Caco-2 (cell line): ENCODE results near the gene HSPG2. TPM values are rescaled to one million over a fixed set of nuclear protein-coding genes. Genes with fewer than 3 reads are reported as not detected.

ENCODE experiments used
- BruUV-seq: library from RNA; stranded (reverse); fragments of 400-500 nt; replicated peaks from 2 replicates; lab custom pipeline; 2021; lab: Mats Ljungman, UMichigan
- CTCF ChIA-PET: fragments of 300-600 bp; sonication (Branson Sonifier 250); formaldehyde crosslinking; loops from one replicate; lab custom pipeline; 2022; ENCODE audit warnings: antibody characterized with exemption; lab: Charles Lee
- POLR2A ChIA-PET: fragments of 300-600 bp; sonication (Branson Sonifier 250); formaldehyde crosslinking; loops from one replicate; lab custom pipeline; 2022; ENCODE audit warnings: antibody characterized with exemption; lab: Charles Lee
- DNase-seq, 2 experiments: peaks; one replicate each; pipeline versions ENCODE4 v3.0.0 to v3.0.0-alpha.2; 2020 to 2022
- H3K27me3 ChIP-seq: replicated peaks from 2 replicates; pipeline ENCODE4 v1.6.0; 2011; ENCODE audit warnings: low read length; ENCODE audit not compliant: control insufficient read depth, insufficient read depth
- H3K36me3 ChIP-seq: 2 replicates; pipeline ENCODE4 v1.5.1; 2011; ENCODE audit warnings: low read length; ENCODE audit not compliant: control insufficient read depth, insufficient read depth
- H3K4me1 ChIP-seq: fragments of 250-450 bp; sonication (Bioruptor Pico); 2 replicates; pipeline ENCODE4 v1.5.1; 2020; ENCODE audit warnings: mild to moderate bottlenecking
- H3K4me3 ChIP-seq: 2 replicates; pipeline ENCODE4 v1.5.1; 2011; ENCODE audit warnings: low read depth, mild to moderate bottlenecking, control low read depth, low read length
- H3K9me3 ChIP-seq: fragments of 250-450 bp; sonication (Bioruptor Pico); 2 replicates; pipeline ENCODE4 v1.5.1; 2020; ENCODE audit warnings: mild to moderate bottlenecking, moderate library complexity
- H3K27ac Mint-ChIP-seq: one replicate; pipeline ENCODE4 v1.8.0; 2022; ENCODE audit warnings: mixed read lengths; ENCODE audit not compliant: unreplicated experiment
- H3K27me3 Mint-ChIP-seq: one replicate; pipeline ENCODE4 v1.8.0; 2022; ENCODE audit warnings: mixed read lengths; ENCODE audit not compliant: insufficient read depth, unreplicated experiment
- H3K36me3 Mint-ChIP-seq: one replicate; pipeline ENCODE4 v1.8.0; 2022; ENCODE audit warnings: mild to moderate bottlenecking, mixed read lengths; ENCODE audit not compliant: insufficient read depth, unreplicated experiment
- H3K4me1 Mint-ChIP-seq: one replicate; pipeline ENCODE4 v1.8.0; 2022; ENCODE audit warnings: low read depth, mixed read lengths; ENCODE audit not compliant: unreplicated experiment
- H3K4me3 Mint-ChIP-seq: one replicate; pipeline ENCODE4 v1.8.0; 2022; ENCODE audit warnings: mild to moderate bottlenecking, moderate library complexity, mixed read lengths; ENCODE audit not compliant: unreplicated experiment
- H3K9me3 Mint-ChIP-seq: one replicate; pipeline ENCODE4 v1.8.0; 2022; ENCODE audit warnings: mixed read lengths; ENCODE audit not compliant: unreplicated experiment
- intact Hi-C: fragments of 100-400 bp; cut with micrococcal nuclease; formaldehyde crosslinking; loops from one replicate; pipeline ENCODE4 v1.10.0; 2022; ENCODE audit not compliant: unreplicated experiment
- total RNA-seq: library from RNA; stranded (reverse); gene quantifications from 2 replicates; pipeline ENCODE4 v1.2.3, GENCODE V29; 2022
- TF ChIP-seq, protein P1 (sequence below), 2 experiments: fragments of 200-600 bp in 1 of 2; IDR thresholded peaks; 1 replicate in 1 of 2; 2 replicates in 1 of 2; pipeline versions ENCODE4 v1.5.1 to v1.8.0; 2011 to 2022; ENCODE audit warnings: antibody characterized with exemption in 1 of 2, control low read depth in 1 of 2, inconsistent platforms in 1 of 2, low read depth in 1 of 2, low read length in 1 of 2, mild to moderate bottlenecking in 1 of 2, moderate library complexity in 1 of 2; ENCODE audit not compliant: insufficient read depth in 1 of 2, severe bottlenecking in 1 of 2, unreplicated experiment in 1 of 2

Gene HSPG2
- total RNA-seq, 1 experiment from 2014 or later, result 237 TPM

- Histone ChIP-seq H3K4me1 (0 out of 2 replicates have a peak, but pooled peaks cover 4% of the 10 kb centered on the region), H3K27me3 (no peaks in the 10 kb centered on the region), H3K4me3 (no peak overlapping the region), H3K36me3 (no peaks in the 10 kb centered on the region), H3K9me3 (no peaks in the 10 kb centered on the region)
- no peak overlapping the region for H3K4me3 Mint-ChIP-seq
- ChIA-PET CTCF (interaction anchor here (1.1 kb wide), 1 partner anchor 55 kb away, joined by 3 read pairs; no protein-coding TSS in a partner anchor), POLR2A (no interaction called here)
- intact Hi-C loops, result no loop called here
- TF ChIP-seq, protein P1, sequence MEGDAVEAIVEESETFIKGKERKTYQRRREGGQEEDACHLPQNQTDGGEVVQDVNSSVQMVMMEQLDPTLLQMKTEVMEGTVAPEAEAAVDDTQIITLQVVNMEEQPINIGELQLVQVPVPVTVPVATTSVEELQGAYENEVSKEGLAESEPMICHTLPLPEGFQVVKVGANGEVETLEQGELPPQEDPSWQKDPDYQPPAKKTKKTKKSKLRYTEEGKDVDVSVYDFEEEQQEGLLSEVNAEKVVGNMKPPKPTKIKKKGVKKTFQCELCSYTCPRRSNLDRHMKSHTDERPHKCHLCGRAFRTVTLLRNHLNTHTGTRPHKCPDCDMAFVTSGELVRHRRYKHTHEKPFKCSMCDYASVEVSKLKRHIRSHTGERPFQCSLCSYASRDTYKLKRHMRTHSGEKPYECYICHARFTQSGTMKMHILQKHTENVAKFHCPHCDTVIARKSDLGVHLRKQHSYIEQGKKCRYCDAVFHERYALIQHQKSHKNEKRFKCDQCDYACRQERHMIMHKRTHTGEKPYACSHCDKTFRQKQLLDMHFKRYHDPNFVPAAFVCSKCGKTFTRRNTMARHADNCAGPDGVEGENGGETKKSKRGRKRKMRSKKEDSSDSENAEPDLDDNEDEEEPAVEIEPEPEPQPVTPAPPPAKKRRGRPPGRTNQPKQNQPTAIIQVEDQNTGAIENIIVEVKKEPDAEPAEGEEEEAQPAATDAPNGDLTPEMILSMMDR (IDR thresholded peaks at IDR 0.05; ENCODE audit: insufficient read depth in 1 of 2, low read depth in 1 of 2, low read length in 1 of 2, severe bottlenecking in 1 of 2, unreplicated experiment in 1 of 2), result no peak
- peak overlapping the region; percentile 48 for H3K27ac Mint-ChIP-seq
- no TSS peak for BruUV-seq
- no peak for DNase-seq
- no peaks in the 10 kb centered on the region for H3K36me3 Mint-ChIP-seq
- no peaks in the 10 kb centered on the region for H3K4me1 Mint-ChIP-seq
- no peaks in the 10 kb centered on the region for H3K27me3 Mint-ChIP-seq
- no peaks in the 10 kb centered on the region for H3K9me3 Mint-ChIP-seq
These were observed 19.8 kb upstream of the HSPG2 start for GRCh38 chr1:21956720-21957552.

- H3K4me1 ChIP-seq, result 0 out of 2 replicates have a peak, but pooled peaks cover 4% of the 10 kb centered on the region
- TF ChIP-seq, protein P1 (IDR thresholded peaks at IDR 0.05; ENCODE audit: insufficient read depth in 1 of 2, low read depth in 1 of 2, low read length in 1 of 2, severe bottlenecking in 1 of 2, unreplicated experiment in 1 of 2), result no peak
- H3K4me3 ChIP-seq, result no peak overlapping the region
- Mint-ChIP-seq H3K4me1 (no peaks in the 10 kb centered on the region), H3K27ac (no peak overlapping the region), H3K9me3 (no peaks in the 10 kb centered on the region), H3K4me3 (no peak overlapping the region), H3K36me3 (no peaks in the 10 kb centered on the region), H3K27me3 (no peaks in the 10 kb centered on the region)
- intact Hi-C loops, result no loop called here
- no TSS peak for BruUV-seq
- H3K36me3 ChIP-seq, result no peaks in the 10 kb centered on the region
- H3K9me3 ChIP-seq, result no peaks in the 10 kb centered on the region
- no peak for DNase-seq
- POLR2A ChIA-PET, result no interaction called here
- no peaks in the 10 kb centered on the region for H3K27me3 ChIP-seq
- CTCF ChIA-PET, result interaction anchor here (1.1 kb wide), 1 partner anchor 54 kb away, joined by 3 read pairs; no protein-coding TSS in a partner anchor
These were observed 18.6 kb upstream of the HSPG2 start for GRCh38 chr1:21955501-21956281.

GRCh38 chr1:21955058-21955457 lies 17.9 kb upstream of the HSPG2 start:
- no peaks in the 10 kb centered on the region for H3K27me3 Mint-ChIP-seq
- no peak for DNase-seq
- Histone ChIP-seq H3K36me3 (no peaks in the 10 kb centered on the region), H3K4me1 (0 out of 2 replicates have a peak, but pooled peaks cover 4% of the 10 kb centered on the region), H3K27me3 (no peaks in the 10 kb centered on the region), H3K9me3 (no peaks in the 10 kb centered on the region), H3K4me3 (no peak overlapping the region)
- ChIA-PET POLR2A (no interaction called here), CTCF (no interaction called here)
- TF ChIP-seq, protein P1 (IDR thresholded peaks at IDR 0.05; ENCODE audit: insufficient read depth in 1 of 2, low read depth in 1 of 2, low read length in 1 of 2, severe bottlenecking in 1 of 2, unreplicated experiment in 1 of 2), result no peak
- H3K27ac Mint-ChIP-seq, result no peak overlapping the region
- no peaks in the 10 kb centered on the region for H3K36me3 Mint-ChIP-seq
- H3K4me1 Mint-ChIP-seq, result no peaks in the 10 kb centered on the region
- H3K4me3 Mint-ChIP-seq, result no peak overlapping the region
- no TSS peak for BruUV-seq
- intact Hi-C loops, result no loop called here
- no peaks in the 10 kb centered on the region for H3K9me3 Mint-ChIP-seq
